HG02642 (cell line): ENCODE measurements around the gene PIH1D1.

Experiments
- ATAC-seq: cut with Tn5 transposase; IDR thresholded peaks from one replicate; pipeline ENCODE4 v1.9.1; 2021; ENCODE audit warnings: mild to moderate bottlenecking; ENCODE audit not compliant: unreplicated experiment, poor library complexity

The PIH1D1 gene

DNA sequence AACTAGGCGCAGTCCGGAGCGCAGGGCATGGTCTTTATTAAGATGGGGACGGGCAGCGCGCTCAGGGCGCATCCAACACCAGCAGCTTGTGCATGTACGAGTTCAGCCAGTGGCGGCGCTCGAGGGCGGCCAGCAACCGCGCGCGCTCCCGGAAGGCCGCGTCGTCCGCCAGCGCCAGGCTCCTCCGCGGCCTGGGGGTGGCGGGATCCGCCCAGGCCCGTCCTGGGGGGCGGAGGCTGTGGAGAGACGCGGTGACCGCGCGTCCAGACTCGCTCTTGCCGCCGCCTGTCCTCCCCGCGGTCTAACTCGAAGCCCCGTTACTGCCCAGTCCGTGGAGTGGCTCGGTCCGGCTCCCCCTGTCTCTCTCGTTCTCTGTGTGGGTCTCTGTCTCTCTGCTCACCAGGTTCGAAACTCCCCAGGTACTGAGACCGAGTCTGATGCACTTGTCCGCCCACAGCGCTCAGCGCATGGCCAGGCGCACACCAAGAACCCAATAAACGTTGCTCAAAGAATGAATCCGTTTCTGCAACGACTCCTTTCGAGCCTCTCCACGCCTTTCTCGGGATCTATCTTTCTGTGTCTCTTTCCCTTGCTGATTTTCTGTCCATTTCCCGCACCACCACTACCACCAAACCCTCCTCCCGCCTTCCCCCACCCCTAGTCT is 29.1 kb downstream of the PIH1D1 start:
- no peak for ATAC-seq

GRCh38 chr19:49421878-49422202 is 29.8 kb downstream of the PIH1D1 start:
- ATAC-seq = no peak

GRCh38 chr19:49421039-49421877 is 30.4 kb downstream of the PIH1D1 start:
- ATAC-seq = no peak

GRCh38 chr19:49420227-49420626 is 31.4 kb downstream of the PIH1D1 start:
- ATAC-seq = no peak

DNA sequence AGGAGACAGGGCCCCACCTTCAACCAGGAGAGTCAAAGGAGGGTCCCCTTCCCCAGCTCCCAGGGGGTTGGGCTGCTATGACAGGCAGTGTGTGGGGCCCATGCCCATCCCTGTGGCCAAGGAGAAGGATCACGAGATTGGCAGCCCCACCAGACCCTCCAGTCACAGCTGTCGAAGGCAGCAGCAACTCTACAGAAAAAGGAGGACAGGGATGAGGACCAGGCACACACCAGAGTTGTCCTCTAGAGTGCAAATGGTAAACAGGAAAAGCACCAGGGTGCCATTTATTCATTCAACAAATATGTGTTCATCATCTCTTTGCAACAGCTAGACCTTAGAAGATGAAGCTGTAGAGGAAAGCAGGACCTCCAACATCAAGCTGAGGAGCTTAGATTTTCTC is 32.4 kb downstream of the PIH1D1 start:
- no peak for ATAC-seq

DNA sequence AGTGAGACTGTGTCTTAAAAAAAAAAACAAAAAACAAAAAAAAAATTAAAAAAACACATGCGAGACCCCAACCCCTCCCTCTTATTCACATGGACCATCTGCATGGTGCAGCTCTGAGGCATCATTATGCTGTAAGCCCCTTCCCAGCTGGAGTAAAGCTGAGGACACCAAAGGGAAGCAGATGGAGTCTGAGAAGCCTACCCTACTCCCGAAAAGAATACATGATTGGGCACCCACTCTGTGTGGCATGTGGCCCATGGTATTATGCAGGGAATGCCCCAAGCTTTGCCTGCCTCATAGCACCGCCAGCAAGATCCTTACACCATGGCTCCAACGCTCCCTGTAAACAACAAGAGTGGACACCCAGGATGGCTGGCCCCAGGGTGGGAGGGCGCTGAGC is 33.1 kb downstream of the PIH1D1 start:
- no peak for ATAC-seq

DNA sequence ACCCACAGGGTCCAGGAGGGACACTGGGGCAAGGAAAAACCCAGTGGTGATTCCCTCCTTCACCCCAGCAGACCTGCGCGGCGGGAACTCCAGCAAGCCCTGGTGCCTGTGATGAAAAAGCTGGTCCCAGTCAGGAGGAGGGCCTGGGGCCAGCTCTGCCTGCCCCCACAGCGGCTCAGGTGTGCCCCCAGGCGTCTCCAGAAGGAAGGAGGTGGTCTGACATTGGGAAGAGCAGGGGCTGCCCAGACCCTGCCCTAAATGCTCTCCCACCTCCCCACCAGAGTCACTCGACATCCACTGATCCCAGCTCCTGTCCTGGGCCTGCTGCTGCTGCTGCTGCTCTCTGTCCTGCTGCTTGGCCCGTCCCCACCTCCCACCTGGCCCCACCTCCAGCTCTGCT is 34.5 kb downstream of the PIH1D1 start:
- no peak for ATAC-seq

DNA sequence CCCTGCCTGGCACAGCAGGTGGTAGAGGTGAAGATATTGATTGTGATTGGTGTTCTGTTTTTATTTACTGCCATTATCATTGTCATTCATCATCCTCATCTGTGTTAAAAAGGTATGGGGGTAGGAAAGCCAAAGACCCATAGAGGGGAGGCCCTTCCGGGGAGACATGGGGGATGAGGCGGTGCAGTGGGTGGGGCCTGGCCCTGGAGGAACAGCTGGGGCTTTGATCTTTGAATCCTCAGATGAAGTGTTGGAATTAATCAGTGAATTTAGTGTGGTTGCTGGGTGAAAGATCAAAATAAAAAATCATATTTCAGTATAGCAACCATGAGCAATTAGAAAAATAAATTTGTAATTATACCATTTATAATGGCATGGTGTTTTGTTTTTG is 35.8 kb downstream of the PIH1D1 start:
- no peak for ATAC-seq

GRCh38 chr19:49415102-49415809 is 36.4 kb downstream of the PIH1D1 start:
- ATAC-seq = no peak

DNA sequence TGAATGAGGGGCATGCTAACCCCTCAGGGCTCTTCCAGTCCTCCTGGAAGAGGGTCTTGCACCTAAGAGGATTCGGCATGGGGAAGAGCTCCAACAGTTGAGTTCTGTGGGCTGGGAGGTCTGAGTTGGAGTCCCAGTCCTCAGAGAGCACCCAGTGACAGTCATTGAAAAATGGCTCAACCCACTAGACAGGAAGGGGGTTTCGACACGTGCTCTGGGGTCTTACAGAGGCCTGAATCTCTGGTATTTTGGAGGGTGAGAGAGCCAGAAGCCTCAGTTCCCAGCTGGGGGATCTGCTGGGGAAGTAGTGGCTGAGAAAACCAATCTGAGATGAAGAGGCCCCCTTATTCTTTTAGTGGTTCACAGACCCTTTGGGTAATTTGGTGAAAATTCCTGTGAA is 37.4 kb downstream of the PIH1D1 start:
- ATAC-seq = no peak

DNA sequence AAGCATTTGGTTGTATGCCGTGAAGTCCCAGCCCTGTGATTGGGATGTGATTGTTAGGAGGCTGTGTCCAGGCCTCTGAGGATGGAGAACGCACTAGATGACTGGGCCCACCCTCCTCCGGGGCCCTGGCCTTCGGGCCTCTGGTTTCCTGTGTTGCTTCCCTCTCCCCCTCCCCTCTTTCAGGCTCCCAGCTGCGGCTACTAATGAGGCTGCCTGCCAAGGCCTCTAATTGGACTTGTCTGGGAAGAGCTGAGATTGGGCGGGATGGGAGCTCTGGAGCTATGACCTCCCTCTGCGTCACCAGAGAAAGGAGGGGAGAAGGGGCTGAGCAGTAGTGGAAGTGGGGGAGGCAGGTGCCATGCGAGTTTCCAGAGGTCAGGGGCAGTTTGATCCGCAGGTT is 38.3 kb downstream of the PIH1D1 start:
- ATAC-seq = no peak

DNA sequence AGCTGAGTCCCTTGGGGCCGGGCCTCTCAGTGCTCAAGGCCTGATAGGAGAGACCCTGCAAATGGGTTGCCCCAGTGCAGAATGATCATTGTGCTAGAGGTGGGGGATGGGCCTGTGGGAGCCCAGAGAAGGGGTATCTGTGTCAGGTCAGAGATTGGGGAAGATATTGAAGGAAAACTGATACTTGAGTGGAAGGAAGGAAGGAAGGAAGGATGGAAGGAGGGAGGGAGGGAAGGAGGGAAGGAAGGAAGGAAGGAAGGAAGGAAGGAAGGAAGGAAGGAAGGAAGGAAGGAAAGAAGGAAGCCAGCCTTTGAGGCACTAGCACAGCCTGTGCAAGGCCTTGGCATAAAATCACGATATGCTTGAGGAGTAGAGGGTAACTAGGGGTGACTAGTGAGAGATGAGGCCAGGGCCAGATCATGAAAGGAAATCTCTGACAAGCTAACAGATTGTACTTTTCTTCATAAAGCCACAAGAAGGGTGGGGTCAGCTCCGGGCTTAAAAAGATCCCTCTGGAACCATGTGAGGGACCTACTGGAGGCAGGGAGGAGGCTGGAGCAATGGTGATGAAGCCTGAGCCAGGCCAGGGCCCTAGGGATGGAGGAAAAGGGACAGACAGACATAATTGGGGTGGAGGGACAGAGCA is 39.8 kb downstream of the PIH1D1 start:
- ATAC-seq = no peak

GRCh38 chr19:49409441-49410029 is 42.1 kb downstream of the PIH1D1 start:
- ATAC-seq = no peak

GRCh38 chr19:49408816-49409440 is 42.7 kb downstream of the PIH1D1 start:
- no peak for ATAC-seq

DNA sequence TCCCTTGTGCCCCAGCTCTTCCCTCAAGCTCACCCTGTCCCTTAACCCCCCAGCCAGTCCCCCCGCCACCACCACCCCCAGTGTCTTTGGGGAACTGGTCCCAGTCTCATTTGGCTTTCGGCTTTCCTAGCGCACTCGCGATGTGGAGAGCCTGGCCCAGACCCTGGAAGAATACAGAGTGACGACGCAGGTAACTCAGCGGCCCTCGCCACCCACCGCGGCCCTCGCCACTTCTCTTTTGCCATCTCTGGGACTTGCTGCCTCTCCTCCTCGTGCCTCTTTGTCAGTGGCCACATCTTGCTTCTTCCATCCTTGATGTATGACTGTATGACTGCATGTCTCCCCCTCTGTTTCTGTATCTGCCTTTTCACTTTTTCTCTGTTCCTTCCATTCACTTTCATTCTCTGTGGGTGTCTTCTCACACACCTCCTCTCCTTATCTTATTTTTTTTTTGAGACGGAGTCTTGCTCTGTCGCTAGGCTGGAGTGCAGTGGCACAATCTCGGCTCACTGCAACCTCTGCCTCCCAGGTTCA is 44.1 kb downstream of the PIH1D1 start:
- no peak for ATAC-seq

- ATAC-seq = no peak
Measured at GRCh38 chr19:49407079-49407478, 44.5 kb downstream of the PIH1D1 start.

DNA sequence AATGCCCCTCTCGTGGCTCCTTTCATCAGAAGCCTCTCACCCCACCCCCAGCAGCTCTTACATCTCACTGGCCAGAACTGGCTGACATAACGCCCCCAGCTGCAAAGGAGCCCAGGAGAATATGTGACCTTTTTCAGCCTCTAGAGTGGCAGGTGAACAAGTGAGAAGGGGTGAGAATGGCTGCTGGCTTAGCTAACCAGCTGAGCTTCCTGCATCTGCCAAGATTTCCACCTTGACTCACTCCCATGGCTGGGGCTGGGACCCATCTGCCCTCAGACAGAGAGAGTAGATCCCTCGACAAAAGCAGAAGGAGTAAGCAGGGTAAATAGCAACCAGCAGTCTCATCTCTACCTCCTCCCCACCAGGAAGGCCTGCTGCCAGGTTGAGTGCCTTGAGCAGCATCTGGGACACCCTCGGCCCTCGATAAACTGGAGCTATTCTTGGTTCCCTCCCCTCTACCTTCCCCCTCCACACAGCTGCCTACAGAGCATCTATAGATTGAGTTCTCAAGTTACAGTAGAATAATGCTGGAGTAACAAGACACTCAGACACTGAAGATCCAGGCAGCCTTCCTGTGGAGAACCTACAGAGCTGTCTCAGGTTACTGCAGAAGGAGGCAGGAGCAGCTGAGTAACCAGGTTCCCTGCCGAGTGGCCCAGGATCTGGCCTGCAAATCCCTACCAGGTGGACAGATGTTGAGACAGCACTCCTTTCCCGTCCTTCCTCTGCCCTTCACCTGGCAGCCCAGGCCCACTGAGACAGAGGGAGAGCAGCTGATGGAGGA is 48.0 kb downstream of the PIH1D1 start:
- no peak for ATAC-seq

DNA sequence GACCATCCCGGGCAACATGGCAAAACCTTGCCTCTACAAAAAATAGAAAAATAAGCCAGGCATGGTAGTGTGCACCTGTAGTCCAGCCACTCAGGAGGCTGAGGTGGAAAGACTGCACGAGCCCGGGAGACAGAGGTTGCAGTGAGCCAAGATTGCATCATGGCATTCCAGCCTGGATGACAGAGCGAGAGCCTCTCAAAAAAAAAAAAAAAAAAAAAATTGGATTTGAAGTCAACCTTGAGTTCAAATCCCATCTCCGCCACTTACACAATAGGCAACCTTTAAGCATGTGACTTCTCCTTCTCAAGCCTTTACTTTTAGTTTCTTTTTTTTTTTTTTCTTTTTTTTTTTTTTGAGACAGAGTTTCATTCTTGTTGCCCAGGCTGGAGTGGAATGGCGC is 51.6 kb downstream of the PIH1D1 start:
- ATAC-seq = no peak

DNA sequence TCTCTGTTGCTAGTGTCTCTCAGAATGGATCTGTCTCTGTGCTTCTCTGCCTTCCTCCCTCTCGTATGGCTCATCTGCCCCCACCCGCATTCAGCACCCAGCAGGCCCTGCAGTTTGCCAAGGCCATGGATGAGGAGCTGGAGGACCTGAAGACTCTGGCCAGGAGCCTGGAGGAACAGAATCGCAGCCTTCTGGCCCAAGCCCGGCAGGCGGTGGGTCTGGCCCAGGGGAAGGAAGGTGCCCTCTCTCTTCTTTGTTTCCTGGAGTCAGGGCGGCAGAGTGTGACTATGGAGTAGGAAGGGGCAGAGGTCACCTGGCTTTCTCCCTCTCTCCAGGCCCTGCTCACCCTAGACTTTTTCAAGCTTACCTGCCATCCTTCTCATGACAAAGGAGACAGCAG is 52.7 kb downstream of the PIH1D1 start:
- no peak for ATAC-seq
